Measurements from ENCODE around the gene CASZ1. TPM values are rescaled to one million over a fixed set of nuclear protein-coding genes. Genes with fewer than 3 reads are reported as not detected.

The CASZ1 gene
- total RNA-seq, 1 experiment from 2014 or later = 2.3 TPM

- DNase-seq = no peak
- Histone ChIP-seq H3K9me3 (replicated peaks) (no peaks in the 10 kb centered on the region), H3K4me3 (no peak overlapping the region), H3K27me3 (peaks cover 42% of the 10 kb centered on the region), H3K36me3 (no peaks in the 10 kb centered on the region), H3K27ac (no peak overlapping the region), H3K4me1 (0 out of 2 replicates have a peak, but pooled peaks cover 2% of the 10 kb centered on the region)
These were observed 34.7 kb upstream of the CASZ1 start for GRCh38 chr1:10830961-10831668.

GRCh38 chr1:10829965-10830515 is 33.6 kb upstream of the CASZ1 start:
- no peak overlapping the region for H3K4me3 ChIP-seq
- no peaks in the 10 kb centered on the region for H3K9me3 ChIP-seq (replicated peaks)
- no peak for DNase-seq
- H3K4me1 ChIP-seq = no peaks in the 10 kb centered on the region
- no peak overlapping the region for H3K27ac ChIP-seq
- H3K36me3 ChIP-seq = no peaks in the 10 kb centered on the region
- peaks cover 47% of the 10 kb centered on the region for H3K27me3 ChIP-seq

- H3K27me3 ChIP-seq = peaks cover 46% of the 10 kb centered on the region
- DNase-seq = no peak
- no peaks in the 10 kb centered on the region for H3K36me3 ChIP-seq
These were observed 32.8 kb upstream of the CASZ1 start for GRCh38 chr1:10829067-10829818.

GRCh38 chr1:10827377-10828333 is 31.2 kb upstream of the CASZ1 start:
- H3K36me3 ChIP-seq = no peaks in the 10 kb centered on the region
- H3K27me3 ChIP-seq = peaks cover 59% of the 10 kb centered on the region
- no peak overlapping the region for H3K27ac ChIP-seq
- no peaks in the 10 kb centered on the region for H3K9me3 ChIP-seq (replicated peaks)
- no peaks in the 10 kb centered on the region for H3K4me1 ChIP-seq
- no peak overlapping the region for H3K4me3 ChIP-seq
- no peak for DNase-seq

More at GRCh38 chr1:10829067-10829818, 32.8 kb upstream of the CASZ1 start:
- H3K9me3 ChIP-seq (replicated peaks) = no peaks in the 10 kb centered on the region
- no peak overlapping the region for H3K27ac ChIP-seq
- no peaks in the 10 kb centered on the region for H3K4me1 ChIP-seq
- no peak overlapping the region for H3K4me3 ChIP-seq

- DNase-seq = no peak
- H3K27me3 ChIP-seq = peaks cover 62% of the 10 kb centered on the region
- H3K4me1 ChIP-seq = no peaks in the 10 kb centered on the region
- no peak overlapping the region for H3K4me3 ChIP-seq
- H3K9me3 ChIP-seq (replicated peaks) = no peaks in the 10 kb centered on the region
- H3K36me3 ChIP-seq = no peaks in the 10 kb centered on the region
- H3K27ac ChIP-seq = no peak overlapping the region
These were observed 29.1 kb upstream of the CASZ1 start for GRCh38 chr1:10825592-10825991.

GRCh38 chr1:10824821-10825540 is 28.5 kb upstream of the CASZ1 start:
- H3K9me3 ChIP-seq (replicated peaks) = no peaks in the 10 kb centered on the region
- H3K4me1 ChIP-seq = no peaks in the 10 kb centered on the region
- no peak overlapping the region for H3K4me3 ChIP-seq
- peaks cover 59% of the 10 kb centered on the region for H3K27me3 ChIP-seq
- DNase-seq = no peak
- H3K36me3 ChIP-seq = no peaks in the 10 kb centered on the region
- no peak overlapping the region for H3K27ac ChIP-seq

GRCh38 chr1:10823000-10823401 is 26.6 kb upstream of the CASZ1 start:
- Histone ChIP-seq H3K4me1 (no peaks in the 10 kb centered on the region), H3K9me3 (replicated peaks) (no peaks in the 10 kb centered on the region)

GRCh38 chr1:10821388-10821787 is 24.9 kb upstream of the CASZ1 start:
- Histone ChIP-seq H3K9me3 (replicated peaks) (no peaks in the 10 kb centered on the region), H3K4me1 (no peaks in the 10 kb centered on the region), H3K27ac (no peak overlapping the region), H3K27me3 (peaks cover 41% of the 10 kb centered on the region), H3K4me3 (no peak overlapping the region), H3K36me3 (no peaks in the 10 kb centered on the region)
- no peak for DNase-seq

More at GRCh38 chr1:10823000-10823401, 26.6 kb upstream of the CASZ1 start:
- Histone ChIP-seq H3K27me3 (peaks cover 48% of the 10 kb centered on the region), H3K36me3 (no peaks in the 10 kb centered on the region), H3K4me3 (no peak overlapping the region), H3K27ac (no peak overlapping the region)
- DNase-seq = peak in 1 of 2 experiments; percentile 38

- H3K27ac ChIP-seq = no peak overlapping the region
- no peaks in the 10 kb centered on the region for H3K9me3 ChIP-seq (replicated peaks)
- DNase-seq = no peak
- H3K36me3 ChIP-seq = no peaks in the 10 kb centered on the region
- H3K4me1 ChIP-seq = no peaks in the 10 kb centered on the region
- H3K27me3 ChIP-seq = peaks cover 43% of the 10 kb centered on the region
- H3K4me3 ChIP-seq = no peak overlapping the region
These were observed 24.0 kb upstream of the CASZ1 start for GRCh38 chr1:10820422-10820821.

GRCh38 chr1:10819198-10819901 is 22.9 kb upstream of the CASZ1 start:
- DNase-seq = no peak
- peaks cover 45% of the 10 kb centered on the region for H3K27me3 ChIP-seq
- H3K9me3 ChIP-seq (replicated peaks) = no peaks in the 10 kb centered on the region
- H3K4me1 ChIP-seq = no peaks in the 10 kb centered on the region
- H3K36me3 ChIP-seq = no peaks in the 10 kb centered on the region
- H3K27ac ChIP-seq = no peak overlapping the region
- H3K4me3 ChIP-seq = no peak overlapping the region

GRCh38 chr1:10818262-10819197 is 22.1 kb upstream of the CASZ1 start:
- Histone ChIP-seq H3K4me1 (no peaks in the 10 kb centered on the region), H3K27ac (no peak overlapping the region), H3K4me3 (no peak overlapping the region), H3K9me3 (replicated peaks) (no peaks in the 10 kb centered on the region), H3K27me3 (peaks cover 48% of the 10 kb centered on the region), H3K36me3 (no peaks in the 10 kb centered on the region)
- no peak for DNase-seq

- DNase-seq = no peak
- H3K27ac ChIP-seq = no peak overlapping the region
- no peaks in the 10 kb centered on the region for H3K36me3 ChIP-seq
- no peak overlapping the region for H3K4me3 ChIP-seq
- peaks cover 35% of the 10 kb centered on the region for H3K27me3 ChIP-seq
- no peaks in the 10 kb centered on the region for H3K4me1 ChIP-seq
- no peaks in the 10 kb centered on the region for H3K9me3 ChIP-seq (replicated peaks)
These were observed 20.4 kb upstream of the CASZ1 start for GRCh38 chr1:10816743-10817369.

Measured in SJCRH30 (cell line).